ENCODE data around the gene SGTA. TPM values are rescaled to one million over a fixed set of nuclear protein-coding genes. Genes with fewer than 3 reads are reported as not detected.

SGTA gene
- total RNA-seq, 2 donors from 2014 or later = 52.3 to 60.9 TPM

DNA sequence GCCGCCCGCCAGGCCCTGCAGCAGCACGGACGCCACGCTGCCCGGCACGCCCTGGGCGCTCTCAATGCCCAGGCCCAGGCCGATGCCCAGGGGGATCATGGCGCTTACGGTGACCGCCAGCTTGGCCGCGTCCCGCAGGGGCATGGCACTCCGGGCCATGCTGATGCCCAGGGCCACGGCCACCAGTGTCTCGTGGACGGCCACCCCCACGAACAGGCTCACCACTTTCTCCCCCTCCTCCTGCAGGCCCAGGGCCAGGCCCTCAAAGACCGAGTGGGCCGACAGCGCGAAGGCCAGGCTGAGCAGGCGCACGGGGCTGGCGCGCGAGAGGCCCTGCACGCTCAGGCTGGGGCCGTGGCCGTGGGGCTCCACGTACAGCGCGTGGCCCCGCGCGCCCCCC is 50.2 kb downstream of the SGTA start:
- H3K4me1 ChIP-seq = no peaks in the 10 kb centered on the region
- H3K4me3 ChIP-seq = no peak overlapping the region
- no peaks in the 10 kb centered on the region for H3K27me3 ChIP-seq
- TF ChIP-seq, protein P1, sequence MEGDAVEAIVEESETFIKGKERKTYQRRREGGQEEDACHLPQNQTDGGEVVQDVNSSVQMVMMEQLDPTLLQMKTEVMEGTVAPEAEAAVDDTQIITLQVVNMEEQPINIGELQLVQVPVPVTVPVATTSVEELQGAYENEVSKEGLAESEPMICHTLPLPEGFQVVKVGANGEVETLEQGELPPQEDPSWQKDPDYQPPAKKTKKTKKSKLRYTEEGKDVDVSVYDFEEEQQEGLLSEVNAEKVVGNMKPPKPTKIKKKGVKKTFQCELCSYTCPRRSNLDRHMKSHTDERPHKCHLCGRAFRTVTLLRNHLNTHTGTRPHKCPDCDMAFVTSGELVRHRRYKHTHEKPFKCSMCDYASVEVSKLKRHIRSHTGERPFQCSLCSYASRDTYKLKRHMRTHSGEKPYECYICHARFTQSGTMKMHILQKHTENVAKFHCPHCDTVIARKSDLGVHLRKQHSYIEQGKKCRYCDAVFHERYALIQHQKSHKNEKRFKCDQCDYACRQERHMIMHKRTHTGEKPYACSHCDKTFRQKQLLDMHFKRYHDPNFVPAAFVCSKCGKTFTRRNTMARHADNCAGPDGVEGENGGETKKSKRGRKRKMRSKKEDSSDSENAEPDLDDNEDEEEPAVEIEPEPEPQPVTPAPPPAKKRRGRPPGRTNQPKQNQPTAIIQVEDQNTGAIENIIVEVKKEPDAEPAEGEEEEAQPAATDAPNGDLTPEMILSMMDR (IDR thresholded peaks at IDR 0.05) = no peak
- DNase-seq (ENCODE audit: low spot score) = no peak
- H3K9me3 ChIP-seq = no peaks in the 10 kb centered on the region
- H3K36me3 ChIP-seq = peaks cover 15% of the 10 kb centered on the region
- H3K27ac ChIP-seq = no peak overlapping the region

DNA sequence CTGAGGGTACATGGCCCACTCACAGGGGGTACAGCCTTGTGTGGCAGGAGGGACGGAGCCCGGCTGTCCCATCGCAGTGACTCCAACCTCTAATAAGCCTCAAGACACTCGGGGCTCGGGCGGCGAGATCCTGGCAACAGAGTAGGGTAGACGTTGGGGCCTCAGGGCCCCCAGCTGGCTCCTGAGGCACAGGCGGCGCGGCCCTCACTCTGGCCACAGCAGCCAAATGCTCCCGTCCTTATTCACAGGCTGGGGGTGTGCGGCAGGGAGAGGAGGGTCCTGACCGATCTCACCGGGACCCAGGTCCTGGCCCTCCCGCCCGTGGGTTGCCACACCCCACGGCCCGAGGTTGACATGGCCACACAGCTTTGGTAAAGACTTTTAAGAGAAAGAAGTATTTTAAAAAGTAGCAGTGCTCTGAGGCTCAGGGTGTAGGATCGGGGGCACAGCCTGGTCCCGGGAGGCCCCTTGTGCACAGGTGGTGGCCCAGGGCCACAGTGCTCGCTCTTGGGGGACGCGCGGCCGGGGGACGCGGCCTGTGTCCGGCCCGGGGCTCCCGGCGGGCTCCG is 50.8 kb downstream of the SGTA start:
- Histone ChIP-seq H3K36me3 (peaks cover 15% of the 10 kb centered on the region), H3K4me1 (no peaks in the 10 kb centered on the region)

DNA sequence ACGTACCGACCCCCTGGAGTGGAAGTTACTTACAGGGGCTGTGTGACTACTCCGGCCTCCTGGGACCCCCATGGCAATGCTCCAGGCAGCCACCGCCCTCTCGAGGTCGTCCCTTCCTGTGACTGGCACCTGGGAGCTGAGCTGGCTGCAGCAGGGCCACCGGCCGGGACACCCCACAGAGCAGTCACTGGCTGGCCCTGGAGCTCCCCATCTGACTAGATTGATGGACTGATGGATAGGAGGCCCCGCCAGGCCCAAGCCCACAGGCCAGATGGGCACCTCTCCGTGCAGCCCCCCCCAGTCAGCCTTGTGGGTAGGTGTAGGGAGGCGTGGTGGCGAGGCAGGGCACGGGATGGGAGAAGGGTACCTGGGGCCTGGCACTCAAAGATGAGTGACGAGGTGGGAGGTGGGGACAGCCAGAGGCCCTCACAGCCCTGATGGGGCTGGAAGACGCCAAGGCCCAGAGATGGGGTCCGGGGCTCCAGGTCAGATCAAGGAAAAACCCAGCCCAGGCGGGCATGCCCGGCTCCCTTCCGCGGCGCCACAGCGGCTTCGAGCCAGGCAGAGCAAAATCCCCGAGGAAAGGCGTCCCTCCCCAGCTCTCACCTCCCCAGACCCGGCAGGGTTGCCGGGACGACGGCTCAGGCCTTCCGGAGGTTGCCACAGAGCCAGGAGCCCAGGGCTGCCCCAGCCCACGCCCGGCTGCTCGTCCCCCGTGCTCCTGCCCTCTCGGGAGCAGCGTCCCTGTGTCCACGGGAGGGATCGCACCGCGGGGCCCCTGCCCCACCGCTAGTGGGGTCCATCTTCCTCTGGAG is 51.7 kb downstream of the SGTA start:
- no peaks in the 10 kb centered on the region for H3K4me1 ChIP-seq
- TF ChIP-seq, protein P1 (IDR thresholded peaks at IDR 0.05) = no peak
- no peaks in the 10 kb centered on the region for H3K27me3 ChIP-seq
- no peak overlapping the region for H3K4me3 ChIP-seq
- H3K9me3 ChIP-seq = no peaks in the 10 kb centered on the region
- DNase-seq (ENCODE audit: low spot score) = no peak
- H3K36me3 ChIP-seq = peaks cover 10% of the 10 kb centered on the region
- H3K27ac ChIP-seq = no peak overlapping the region

More for the DNA sequence above, 50.8 kb downstream of the SGTA start:
- H3K27ac ChIP-seq = no peak overlapping the region
- DNase-seq (ENCODE audit: low spot score) = no peak
- H3K27me3 ChIP-seq = no peaks in the 10 kb centered on the region
- no peaks in the 10 kb centered on the region for H3K9me3 ChIP-seq
- TF ChIP-seq, protein P1 (IDR thresholded peaks at IDR 0.05) = no peak
- no peak overlapping the region for H3K4me3 ChIP-seq

DNA sequence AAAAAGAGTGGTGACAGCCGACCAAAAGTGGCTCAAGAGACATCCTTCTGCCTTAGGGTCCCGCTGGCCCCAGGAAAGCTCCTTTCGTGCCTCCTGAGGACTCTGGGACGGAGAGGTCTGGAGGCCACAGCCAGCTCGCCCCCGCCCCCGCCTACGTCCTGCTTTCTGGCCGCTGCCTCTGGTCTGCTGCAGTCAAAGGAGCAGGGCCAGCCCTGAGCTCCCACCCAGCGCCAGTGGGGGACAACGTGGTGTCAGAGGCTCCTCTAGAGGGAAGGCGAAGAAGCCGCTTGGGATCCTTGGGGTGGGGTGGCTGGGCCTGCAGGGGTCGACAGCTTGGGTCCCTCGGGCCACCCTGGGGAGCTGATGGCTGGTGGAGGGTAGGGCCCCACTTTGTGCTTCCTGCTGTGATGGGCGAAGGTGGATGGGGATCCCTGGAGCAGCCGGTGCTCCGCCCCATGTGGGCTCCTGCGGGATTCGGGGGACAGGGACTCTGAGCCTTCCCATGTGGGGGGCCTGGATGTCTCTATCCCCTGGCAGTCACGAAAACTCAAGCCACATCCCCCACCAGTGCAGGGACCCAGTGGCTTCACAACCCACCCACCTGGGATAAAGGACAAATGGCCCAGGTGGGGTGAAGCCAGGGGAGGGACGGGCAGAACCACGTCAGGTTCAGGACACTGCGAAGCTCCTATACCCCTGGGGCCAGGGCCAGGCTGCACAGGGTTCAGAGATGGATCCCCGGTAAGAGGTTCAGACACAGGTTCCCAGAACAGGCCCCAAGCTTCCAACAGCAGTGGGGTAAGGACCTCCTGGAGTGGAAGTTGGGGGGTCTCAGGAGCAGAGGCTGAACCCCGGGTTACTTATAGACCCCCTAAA is 52.9 kb downstream of the SGTA start:
- Histone ChIP-seq H3K9me3 (no peaks in the 10 kb centered on the region), H3K36me3 (peaks cover 5% of the 10 kb centered on the region), H3K4me1 (no peaks in the 10 kb centered on the region), H3K27ac (no peak overlapping the region), H3K27me3 (no peaks in the 10 kb centered on the region), H3K4me3 (no peak overlapping the region)
- TF ChIP-seq, protein P1 (IDR thresholded peaks at IDR 0.05) = no peak
- DNase-seq (ENCODE audit: low spot score) = no peak

DNA sequence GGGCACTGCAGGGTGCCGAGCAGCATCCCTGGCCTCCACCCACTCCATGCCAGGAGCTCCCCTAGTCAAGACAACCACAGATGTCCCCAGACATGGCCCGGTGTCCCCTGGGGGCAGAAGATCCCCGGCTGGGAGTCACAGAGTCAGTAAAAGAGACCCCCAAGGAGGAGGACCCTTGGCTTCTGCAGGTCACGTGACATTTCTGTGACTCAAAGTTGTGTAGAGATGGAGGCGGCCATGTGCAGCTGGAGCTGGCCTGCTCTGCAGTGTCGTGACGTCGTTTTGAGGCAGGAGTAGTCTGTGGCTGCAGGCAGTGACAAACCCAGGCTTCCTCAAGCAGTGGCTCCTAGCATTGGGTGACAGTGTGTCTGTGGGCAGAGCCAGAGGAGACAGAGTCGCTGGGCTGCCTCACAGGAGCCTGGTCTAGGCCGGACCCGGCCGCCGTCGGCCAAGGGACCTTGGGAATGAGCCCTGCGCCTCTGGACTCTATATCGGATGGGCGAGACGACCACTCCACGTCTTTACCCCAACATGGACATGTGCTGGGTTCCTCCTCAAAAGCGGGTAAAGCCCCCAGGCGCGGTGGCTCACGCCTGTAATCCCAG is 54.2 kb downstream of the SGTA start:
- DNase-seq (ENCODE audit: low spot score) = no peak
- no peak overlapping the region for H3K4me3 ChIP-seq
- H3K4me1 ChIP-seq = peaks cover 0 to 3% of the 10 kb centered on the region in 2 donors
- H3K27ac ChIP-seq = no peak overlapping the region
- no peaks in the 10 kb centered on the region for H3K9me3 ChIP-seq
- TF ChIP-seq, protein P1 (IDR thresholded peaks at IDR 0.05) = no peak
- no peaks in the 10 kb centered on the region for H3K27me3 ChIP-seq
- H3K36me3 ChIP-seq = no peaks in the 10 kb centered on the region

All from right atrium auricular region (tissue), 2 donors.